GM12872 (cell line): ENCODE data around the gene SRRM4.

Source experiments
- CTCF ChIP-seq: IDR thresholded peaks from 3 replicates; pipeline ENCODE4 v1.5.1; 2011; ENCODE audit warnings: low read depth, mild to moderate bottlenecking, low read length, moderate library complexity; ENCODE audit not compliant: insufficient read depth

SRRM4 gene

GRCh38 chr12:119012179-119012578 lies 30.8 kb downstream of the SRRM4 start:
- no peak for TF ChIP-seq CTCF

- no peak for TF ChIP-seq CTCF
Observed at GRCh38 chr12:119013023-119013422, 31.7 kb downstream of the SRRM4 start.

- no peak for TF ChIP-seq CTCF
Observed at GRCh38 chr12:119014368-119014767, 33.0 kb downstream of the SRRM4 start.

DNA sequence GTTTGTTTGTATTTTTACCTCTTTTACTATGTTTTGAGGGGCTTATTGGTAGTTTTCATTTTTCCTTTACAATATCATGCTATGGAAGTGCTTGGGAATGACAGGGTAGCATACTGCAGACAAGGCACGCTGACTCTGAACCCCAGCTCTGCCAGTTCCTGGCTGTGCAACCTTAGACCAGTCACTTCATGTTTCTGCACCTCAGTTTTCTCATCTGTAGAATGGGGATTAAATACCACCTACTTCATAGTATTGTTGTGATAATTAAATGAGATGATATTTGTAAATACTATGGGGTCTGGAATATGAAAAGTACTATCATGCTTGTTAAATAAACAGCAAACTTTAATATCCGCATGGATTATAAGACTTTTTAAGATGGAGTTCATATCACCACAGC lies 35.4 kb downstream of the SRRM4 start:
- TF ChIP-seq CTCF = no peak

DNA sequence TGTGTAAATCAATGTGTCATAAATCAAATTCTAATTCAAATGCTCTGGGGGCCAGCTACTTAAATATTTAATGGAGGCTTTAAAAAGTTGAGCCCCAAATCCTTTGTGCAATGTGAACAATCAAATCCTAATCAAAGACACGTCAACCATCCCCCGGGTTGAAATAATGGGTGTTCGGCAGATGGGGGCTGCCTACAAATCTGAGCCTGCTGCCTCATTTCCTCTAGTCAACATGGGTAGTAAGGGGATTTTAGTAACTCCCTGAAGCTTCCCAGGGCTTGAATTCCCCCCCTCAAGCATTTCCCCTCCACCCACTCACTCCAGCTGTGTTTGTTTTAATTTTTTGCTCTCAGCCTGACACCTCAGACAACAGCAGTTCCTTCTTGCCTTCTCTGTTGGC lies 37.8 kb downstream of the SRRM4 start:
- no peak for TF ChIP-seq CTCF

GRCh38 chr12:119020406-119021360 lies 39.3 kb downstream of the SRRM4 start:
- TF ChIP-seq CTCF = peak; percentile 78

DNA sequence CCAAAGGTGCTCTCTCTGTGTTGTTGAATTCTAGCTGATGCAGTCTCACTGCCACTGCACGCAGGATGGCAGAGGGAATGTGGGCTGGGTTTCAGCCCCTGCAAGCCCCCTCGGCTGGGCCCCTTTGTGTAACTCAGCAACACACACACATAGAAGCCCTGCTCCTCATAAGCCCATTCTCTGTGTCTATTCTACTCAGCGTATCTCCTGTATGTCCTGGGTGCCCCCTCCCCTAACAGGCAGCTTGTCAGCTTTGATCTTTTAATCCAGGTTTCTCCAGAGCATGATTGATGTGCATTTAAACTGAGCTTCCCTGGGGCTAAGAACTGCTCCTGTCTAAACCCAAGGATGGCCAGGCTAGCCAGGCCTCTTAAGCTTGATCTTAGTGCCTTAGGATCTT lies 43.0 kb downstream of the SRRM4 start:
- TF ChIP-seq CTCF = no peak
